LHCN-M2 (cell line): ENCODE measurements around the gene NUDT14. TPM values are rescaled to one million over a fixed set of nuclear protein-coding genes. Genes with fewer than 3 reads are reported as not detected.

Experiments used
- DNase-seq: peaks from one replicate; pipeline ENCODE4 v3.0.0-alpha.2; 2012; ENCODE audit warnings: low read depth
- total RNA-seq: library from RNA; depleted of rRNA; stranded (reverse); fragments of >200 nt; gene quantifications from 2 replicates; pipeline ENCODE4 v1.2.3, GENCODE V29; 2014; rRNA removed

The NUDT14 gene
- total RNA-seq, 1 experiment from 2014 or later: 14.7 TPM

- no peak for DNase-seq
Measured at GRCh38 chr14:105135700-105136395, 45.3 kb downstream of the NUDT14 start.

- DNase-seq: no peak
Measured at GRCh38 chr14:105132921-105133654, 48.0 kb downstream of the NUDT14 start.

- DNase-seq: no peak
Measured at GRCh38 chr14:105131241-105131640, 49.9 kb downstream of the NUDT14 start.

- no peak for DNase-seq
Measured at GRCh38 chr14:105128059-105128458, 53.1 kb downstream of the NUDT14 start.

GRCh38 chr14:105126981-105127329 lies 54.2 kb downstream of the NUDT14 start:
- DNase-seq: no peak

- no peak for DNase-seq
Measured at GRCh38 chr14:105126126-105126980, 54.8 kb downstream of the NUDT14 start.

- no peak for DNase-seq
Measured at GRCh38 chr14:105124823-105125222, 56.3 kb downstream of the NUDT14 start.

- no peak for DNase-seq
Measured at GRCh38 chr14:105123981-105124765, 56.9 kb downstream of the NUDT14 start.

- no peak for DNase-seq
Measured at GRCh38 chr14:105123064-105123665, 57.9 kb downstream of the NUDT14 start.

Other genes with a start within 250 kb of the NUDT14 start
- gene AHNAK2, start 202.9 kb downstream of the NUDT14 start, total RNA-seq: 65.9 and 88.2 TPM in 2 replicates
- 9.4 and 10.8 TPM in 2 replicates for gene CLBA1, start 195.5 kb downstream of the NUDT14 start, total RNA-seq
- 63.1 and 63.6 TPM in 2 replicates for gene CDCA4, start 160.2 kb downstream of the NUDT14 start, total RNA-seq
- gene GPR132, start 115.9 kb downstream of the NUDT14 start, total RNA-seq: not detected in 2 replicates
- 0.80 and 3.4 TPM in 2 replicates for gene JAG2, start 12.5 kb downstream of the NUDT14 start, total RNA-seq
- gene BTBD6, start 67.2 kb upstream of the NUDT14 start, total RNA-seq: 45.1 and 54.7 TPM in 2 replicates
- gene BRF1, start 119.7 kb upstream of the NUDT14 start, total RNA-seq: 28.2 and 30.1 TPM in 2 replicates
- 39.6 and 45.3 TPM in 2 replicates for gene PACS2, start 133.4 kb upstream of the NUDT14 start, total RNA-seq
- 0.06 TPM in 1 of 2 replicates, not detected in the other for gene TEX22, start 217.2 kb upstream of the NUDT14 start, total RNA-seq
- gene MTA1, start 238.5 kb upstream of the NUDT14 start, total RNA-seq: 46.7 and 47.9 TPM in 2 replicates